ENCODE measurements around the gene RFNG.

The RFNG gene

GRCh38 chr17:82088838-82089722, 37.5 kb upstream of the RFNG start:
- DNase-seq: no peak

GRCh38 chr17:82087961-82088837, 36.6 kb upstream of the RFNG start:
- DNase-seq: no peak

GRCh38 chr17:82086941-82087906, 35.6 kb upstream of the RFNG start:
- no peak for DNase-seq

- DNase-seq: no peak
Observed at GRCh38 chr17:82085931-82086764, 34.5 kb upstream of the RFNG start.

GRCh38 chr17:82085031-82085861, 33.6 kb upstream of the RFNG start:
- DNase-seq: no peak

GRCh38 chr17:82084373-82085030, 32.9 kb upstream of the RFNG start:
- DNase-seq: no peak

GRCh38 chr17:82083533-82084359, 32.1 kb upstream of the RFNG start:
- DNase-seq: no peak

- DNase-seq: no peak
Observed at GRCh38 chr17:82083009-82083408, 31.4 kb upstream of the RFNG start.

- DNase-seq: no peak
Observed at GRCh38 chr17:82082456-82082855, 30.8 kb upstream of the RFNG start.

- no peak for DNase-seq
Observed at GRCh38 chr17:82081966-82082365, 30.4 kb upstream of the RFNG start.

GRCh38 chr17:82081546-82081945, 29.9 kb upstream of the RFNG start:
- no peak for DNase-seq

GRCh38 chr17:82080789-82081464, 29.3 kb upstream of the RFNG start:
- DNase-seq: no peak

GRCh38 chr17:82080048-82080788, 28.6 kb upstream of the RFNG start:
- DNase-seq: no peak

- no peak for DNase-seq
Observed at GRCh38 chr17:82079001-82079677, 27.5 kb upstream of the RFNG start.

GRCh38 chr17:82078433-82078832, 26.8 kb upstream of the RFNG start:
- no peak for DNase-seq

- no peak for DNase-seq
Observed at GRCh38 chr17:82077617-82078358, 26.2 kb upstream of the RFNG start.

All from inflammatory macrophage treated with lipopolysaccharide for 1 hour (primary cell).